Transverse colon (tissue), 4 donors: ENCODE data around the gene KATNIP.

Source experiments
- POLR2AphosphoS5 ChIP-seq, 3 donors: sonication (generic); formaldehyde crosslinking; IDR thresholded peaks; one replicate each; pipeline ENCODE4 v1.6.1; 2016; ENCODE audit warnings: antibody characterized with exemption in 3 of 3
- TF ChIP-seq, protein P1 (sequence below), 5 experiments: fragments of 200-600 bp in 3 of 5; fragments of 450-650 bp in 2 of 5; sonication (generic) in 3 of 5; IDR thresholded peaks; 1 replicate in 2 of 5; 2 replicates in 3 of 5; pipeline ENCODE4 v1.5.1; 2016 to 2017; ENCODE audit warnings: antibody characterized with exemption in 5 of 5, inconsistent platforms in 3 of 5, mild to moderate bottlenecking in 2 of 5, moderate library complexity in 1 of 5

DNA sequence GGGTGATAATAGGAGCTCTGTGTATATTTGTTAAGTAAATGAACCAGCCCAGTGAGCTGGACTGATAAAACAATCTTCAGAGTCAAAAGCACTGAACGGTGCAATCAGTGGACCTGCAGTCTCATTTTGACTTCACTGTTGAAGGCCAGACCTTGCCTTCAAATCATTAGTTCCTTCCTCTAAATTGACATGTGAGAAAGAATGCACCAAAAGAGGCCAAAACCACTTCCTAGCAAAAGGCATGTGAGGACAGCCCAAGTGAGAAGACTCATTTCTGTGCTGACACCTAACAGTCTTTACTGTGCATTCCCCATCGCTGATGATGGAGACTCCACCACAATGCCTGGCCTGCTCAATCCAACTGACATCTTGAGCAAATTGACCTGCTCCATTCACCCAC lies 10.8 kb upstream of the KATNIP start:
- no peak for TF ChIP-seq POLR2AphosphoS5 (IDR thresholded peaks at IDR 0.05)
- TF ChIP-seq, protein P1, sequence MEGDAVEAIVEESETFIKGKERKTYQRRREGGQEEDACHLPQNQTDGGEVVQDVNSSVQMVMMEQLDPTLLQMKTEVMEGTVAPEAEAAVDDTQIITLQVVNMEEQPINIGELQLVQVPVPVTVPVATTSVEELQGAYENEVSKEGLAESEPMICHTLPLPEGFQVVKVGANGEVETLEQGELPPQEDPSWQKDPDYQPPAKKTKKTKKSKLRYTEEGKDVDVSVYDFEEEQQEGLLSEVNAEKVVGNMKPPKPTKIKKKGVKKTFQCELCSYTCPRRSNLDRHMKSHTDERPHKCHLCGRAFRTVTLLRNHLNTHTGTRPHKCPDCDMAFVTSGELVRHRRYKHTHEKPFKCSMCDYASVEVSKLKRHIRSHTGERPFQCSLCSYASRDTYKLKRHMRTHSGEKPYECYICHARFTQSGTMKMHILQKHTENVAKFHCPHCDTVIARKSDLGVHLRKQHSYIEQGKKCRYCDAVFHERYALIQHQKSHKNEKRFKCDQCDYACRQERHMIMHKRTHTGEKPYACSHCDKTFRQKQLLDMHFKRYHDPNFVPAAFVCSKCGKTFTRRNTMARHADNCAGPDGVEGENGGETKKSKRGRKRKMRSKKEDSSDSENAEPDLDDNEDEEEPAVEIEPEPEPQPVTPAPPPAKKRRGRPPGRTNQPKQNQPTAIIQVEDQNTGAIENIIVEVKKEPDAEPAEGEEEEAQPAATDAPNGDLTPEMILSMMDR (IDR thresholded peaks at IDR 0.05), result no peak
